Kidney (tissue), 14 donors: ENCODE results near the gene KCNB1. TPM values are rescaled to one million over a fixed set of nuclear protein-coding genes. Genes with fewer than 3 reads are reported as not detected.
"Not testable (repeated sequence)": the region's sequence is repeated elsewhere in the genome, so short reads cannot be mapped to it uniquely, and the experiment has no call there.

Experiments
- DNase-seq, 5 donors: peaks; one replicate each; pipeline ENCODE4 v3.0.0-alpha.2; 2013 to 2020
- FAIRE-seq: peaks from 2 replicates; lab custom pipeline; 2012; peaks lifted over from hg19 to GRCh38; lab: Jason Lieb, UNC
- H3K27ac ChIP-seq, 2 donors: one replicate each; pipeline ENCODE4 v1.7.0; 2013; ENCODE audit warnings: low read depth in 2 of 2, low read length in 2 of 2, inconsistent platforms in 1 of 2
- H3K27me3 ChIP-seq: one replicate; pipeline ENCODE4 v1.7.1; 2013; ENCODE audit warnings: low read length, inconsistent platforms; ENCODE audit not compliant: control insufficient read depth, insufficient read depth
- H3K36me3 ChIP-seq, 3 donors: one replicate each; pipeline versions ENCODE4 v1.7.0 to v1.7.1; 2013; ENCODE audit warnings: low read length in 3 of 3, control low read depth in 1 of 3, inconsistent platforms in 1 of 3; ENCODE audit not compliant: insufficient read depth in 3 of 3, control insufficient read depth in 2 of 3
- H3K4me1 ChIP-seq, 3 donors: one replicate each; pipeline versions ENCODE4 v1.7.0 to v1.7.1; 2013; ENCODE audit warnings: low read length in 3 of 3, inconsistent platforms in 1 of 3, low read depth in 1 of 3; ENCODE audit not compliant: control insufficient read depth in 2 of 3, insufficient read depth in 2 of 3
- H3K4me3 ChIP-seq, 3 donors: one replicate each; pipeline versions ENCODE4 v1.7.0 to v1.8.1; 2013; ENCODE audit warnings: low read length in 3 of 3, control low read depth in 1 of 3, inconsistent platforms in 1 of 3
- H3K9ac ChIP-seq, 3 donors: one replicate each; pipeline versions ENCODE4 v1.7.0 to v1.7.1; 2013; ENCODE audit warnings: low read length in 3 of 3, control low read depth in 1 of 3, inconsistent platforms in 1 of 3
- H3K9me3 ChIP-seq, 3 donors: one replicate each; pipeline versions ENCODE4 v1.7.0 to v1.7.1; 2013; ENCODE audit warnings: low read length in 3 of 3, control low read depth in 1 of 3, inconsistent platforms in 1 of 3; ENCODE audit not compliant: control insufficient read depth in 2 of 3, insufficient read depth in 1 of 3
- CTCF ChIP-seq: IDR thresholded peaks from 3 replicates; pipeline ENCODE4 v1.5.1; 2012; ENCODE audit warnings: mild to moderate bottlenecking, moderate library complexity, borderline replicate concordance; ENCODE audit not compliant: insufficient read depth; ENCODE audit errors: extremely low read depth
- intact Hi-C: fragments of 100-400 bp; cut with DNase I; formaldehyde crosslinking; loops from one replicate; pipeline ENCODE4 v1.11.1; 2022
- polyA plus RNA-seq: library from polyadenylated mRNA; stranded (reverse); fragments of 350-450 nt; fragmentation: Illumina TruSeq; extraction: RNeasy Lipid Tissue Mini Kit (QIAGEN cat#74804); gene quantifications from one replicate; pipeline ENCODE4 v1.2.3, GENCODE V29; 2014; ENCODE audit warnings: low read depth, low replicate concordance; ENCODE audit not compliant: insufficient read depth
- total RNA-seq: library from RNA; stranded (reverse); fragmentation: NEBNext Ultra II Directional; extraction: Animal tissue kit (Norgen Biotek cat#: 25700); gene quantifications from one replicate; pipeline ENCODE4 v1.2.1, GENCODE V29; 2021
- donor health status: control.
- donor health status: control.
- donor health status: control.
- donor health status: control.
- donor health status: control.
- donor health status: DM: yes; HTN: yes; CAD: no.
- donor health status: Normal renal cell carcinoma (clear cell type).

Gene KCNB1
- total and polyA plus RNA-seq, 2 donors from 2014 or later = 0.26 to 1.2 TPM

GRCh38 chr20:49412254-49412653 lies 70.2 kb downstream of the KCNB1 start:
- FAIRE-seq (no peak), DNase-seq (no peak)
- no peak overlapping the region for H3K4me3 ChIP-seq
- H3K4me1 ChIP-seq = no peaks in the 10 kb centered on the region
- no peak overlapping the region for H3K27ac ChIP-seq
- no peaks in the 10 kb centered on the region for H3K27me3 ChIP-seq
- TF ChIP-seq CTCF = no peak
- intact Hi-C loops = no loop called here
- H3K36me3 ChIP-seq = no peaks in the 10 kb centered on the region
- H3K9ac ChIP-seq = no peak overlapping the region
- no peaks in the 10 kb centered on the region for H3K9me3 ChIP-seq

DNA sequence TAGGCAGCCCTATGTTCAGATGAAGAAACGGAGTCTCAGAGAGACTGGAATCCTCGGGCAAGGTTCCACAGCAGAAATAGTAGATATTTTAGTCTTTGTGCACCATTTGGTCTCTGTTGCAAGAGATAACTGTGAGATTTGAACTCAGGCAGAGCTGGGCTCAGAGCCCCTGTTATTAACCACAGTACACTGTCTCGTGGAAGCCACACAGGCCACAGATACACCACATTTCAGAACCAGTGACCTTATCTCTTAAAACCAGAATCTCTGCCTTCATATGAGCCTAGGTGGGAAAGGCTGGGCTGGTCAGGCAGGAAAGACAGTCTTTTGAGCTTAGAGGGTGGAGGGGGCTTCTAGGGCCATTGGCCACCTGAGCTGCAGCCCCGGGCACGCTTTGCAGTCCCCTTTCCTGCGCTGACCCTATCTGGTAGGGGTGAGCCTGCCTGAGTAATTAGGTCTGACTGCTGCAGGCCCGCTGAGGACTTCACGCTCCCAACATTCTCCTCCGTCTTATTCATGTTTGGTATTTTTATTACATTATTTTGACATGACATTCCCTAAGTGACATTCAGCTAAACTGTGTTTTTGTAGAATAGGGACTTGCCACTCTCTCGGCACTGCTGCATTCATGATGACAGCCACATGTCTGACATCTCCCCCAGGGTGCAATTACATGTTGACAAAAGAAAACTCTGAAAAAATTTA lies 71.1 kb downstream of the KCNB1 start:
- no peak for FAIRE-seq
- DNase-seq = no peak
- Histone ChIP-seq H3K27me3 (no peaks in the 10 kb centered on the region), H3K9me3 (no peaks in the 10 kb centered on the region), H3K9ac (no peak overlapping the region), H3K4me3 (no peak overlapping the region), H3K36me3 (no peaks in the 10 kb centered on the region), H3K4me1 (no peaks in the 10 kb centered on the region), H3K27ac (no peak overlapping the region)
- no peak for TF ChIP-seq CTCF
- intact Hi-C loops = no loop called here

- DNase-seq, H3K4me1 ChIP-seq, H3K27ac ChIP-seq, H3K9me3 ChIP-seq, H3K4me3 ChIP-seq, intact Hi-C loops, H3K27me3 ChIP-seq, H3K36me3 ChIP-seq, FAIRE-seq, H3K9ac ChIP-seq: not testable (repeated sequence)
These were observed 72.4 kb downstream of the KCNB1 start for GRCh38 chr20:49409975-49410621.

DNA sequence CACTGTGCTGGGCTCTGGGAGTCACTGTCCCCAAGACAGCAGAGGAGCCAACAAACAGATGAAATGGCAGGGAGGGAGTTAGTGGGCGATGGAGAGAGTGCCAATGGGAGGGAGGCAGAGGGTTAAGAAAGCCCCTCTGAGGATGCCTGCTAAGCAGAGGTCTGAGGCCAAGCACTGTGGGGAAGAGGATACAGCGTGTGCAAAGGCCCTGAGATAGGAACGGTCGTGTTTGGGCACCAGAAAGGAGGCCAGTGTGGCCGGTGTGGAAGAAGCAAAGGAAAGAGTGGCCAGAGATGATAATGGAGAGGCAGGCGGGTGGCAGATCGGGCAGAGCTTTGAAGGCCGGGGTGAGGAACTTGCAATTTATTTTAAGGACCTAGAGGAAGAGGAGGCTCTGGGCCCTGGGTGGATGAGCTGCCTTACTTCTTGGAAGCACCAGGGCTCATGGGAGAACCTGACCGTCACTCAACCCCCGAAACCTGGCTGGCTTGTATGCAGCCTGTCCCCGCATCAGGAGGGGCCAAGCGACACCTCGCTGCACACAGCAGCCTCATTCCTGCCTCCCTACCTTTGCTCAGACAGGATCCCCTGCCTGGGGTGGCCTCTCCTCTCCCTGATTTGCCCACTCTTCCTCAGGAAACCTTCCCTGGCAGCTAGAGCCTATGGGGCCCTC lies 73.0 kb downstream of the KCNB1 start:
- Histone ChIP-seq H3K9ac (no peak overlapping the region), H3K4me1 (no peaks in the 10 kb centered on the region), H3K27ac (no peak overlapping the region), H3K4me3 (no peak overlapping the region), H3K36me3 (no peaks in the 10 kb centered on the region), H3K27me3 (no peaks in the 10 kb centered on the region), H3K9me3 (no peaks in the 10 kb centered on the region)
- no peak for TF ChIP-seq CTCF
- intact Hi-C loops = no loop called here
- DNase-seq = no peak
- no peak for FAIRE-seq
